HG02973 (cell line): ENCODE results near the gene IPCEF1.
"Not testable (repeated sequence)": the region's sequence is repeated elsewhere in the genome, so short reads cannot be mapped to it uniquely, and the experiment has no call there.

ENCODE experiments used
- ATAC-seq: cut with Tn5 transposase; IDR thresholded peaks from one replicate; pipeline ENCODE4 v1.9.1; 2021; ENCODE audit warnings: moderate library complexity; ENCODE audit not compliant: unreplicated experiment

IPCEF1 gene

DNA sequence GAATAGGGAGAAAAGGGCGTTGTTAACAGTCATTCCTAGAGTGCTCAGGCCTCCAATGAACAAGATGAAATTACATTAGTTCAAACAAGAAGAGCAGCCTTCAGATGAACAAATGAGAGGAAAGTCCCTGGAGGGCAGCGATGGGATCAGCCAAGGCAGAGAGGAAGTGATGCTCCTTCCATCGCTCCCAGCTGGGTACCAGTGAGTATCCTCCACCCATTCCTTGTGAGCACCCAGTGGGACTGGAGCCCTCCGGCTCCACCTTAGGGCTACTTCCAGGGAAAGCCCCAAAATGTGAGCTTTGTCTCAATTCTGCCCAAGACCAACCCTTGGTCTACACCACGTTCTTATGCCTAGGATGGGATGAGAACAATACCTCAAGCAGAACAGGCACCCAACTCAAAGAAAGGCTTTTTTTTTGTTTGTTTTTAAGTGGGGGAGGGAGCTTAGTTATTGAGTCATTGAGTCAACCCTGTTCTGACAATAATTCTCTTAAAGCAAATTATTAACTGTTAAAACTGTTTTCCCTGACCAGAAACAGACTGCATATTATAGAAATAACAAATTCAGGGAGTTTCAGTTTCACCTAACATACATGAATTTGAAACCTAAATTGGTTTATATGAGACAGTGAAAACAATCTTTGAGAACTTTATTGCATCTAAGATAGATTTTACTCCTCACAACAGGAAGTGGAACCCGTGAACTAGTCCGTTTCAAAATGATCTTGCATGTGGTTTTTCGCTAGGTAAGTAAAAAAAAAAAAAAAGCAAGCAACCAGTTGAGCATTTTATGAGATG is 106.9 kb downstream of the IPCEF1 start:
- ATAC-seq = peak; percentile 73

DNA sequence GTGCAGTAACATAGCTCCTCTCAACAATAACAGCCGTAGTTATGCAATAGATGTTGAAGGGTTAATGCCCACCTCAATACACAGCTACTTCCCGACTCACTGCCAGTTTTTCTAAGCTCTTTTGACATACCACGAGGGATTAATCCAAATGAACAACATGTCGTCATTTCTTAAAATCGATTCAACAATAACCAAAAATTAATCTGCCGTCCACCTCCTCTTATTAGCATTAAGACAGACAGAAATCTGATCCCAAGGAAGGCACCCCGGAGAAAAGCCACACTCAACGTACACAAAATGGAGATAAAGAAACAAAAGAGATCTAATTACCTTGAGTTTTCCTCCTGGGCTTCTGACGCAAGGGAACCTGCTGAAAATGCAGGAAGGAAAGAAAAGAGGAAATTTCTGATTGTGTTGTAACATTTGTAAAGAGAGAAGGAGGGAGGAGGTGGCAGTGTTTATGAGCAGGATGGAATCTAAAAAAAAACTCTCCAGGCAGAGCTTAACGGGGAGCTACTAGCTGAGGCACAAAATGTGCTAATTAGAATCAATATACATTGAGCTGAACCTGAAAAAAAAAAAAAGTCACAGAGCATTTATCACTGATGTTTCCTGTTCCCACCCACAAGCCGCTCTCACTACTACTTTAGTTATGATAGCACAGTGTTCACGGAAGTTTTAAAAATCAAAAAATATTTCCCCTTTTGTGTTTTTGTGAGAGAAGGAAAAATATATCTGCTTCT is 109.3 kb downstream of the IPCEF1 start:
- peak; percentile 33 for ATAC-seq

DNA sequence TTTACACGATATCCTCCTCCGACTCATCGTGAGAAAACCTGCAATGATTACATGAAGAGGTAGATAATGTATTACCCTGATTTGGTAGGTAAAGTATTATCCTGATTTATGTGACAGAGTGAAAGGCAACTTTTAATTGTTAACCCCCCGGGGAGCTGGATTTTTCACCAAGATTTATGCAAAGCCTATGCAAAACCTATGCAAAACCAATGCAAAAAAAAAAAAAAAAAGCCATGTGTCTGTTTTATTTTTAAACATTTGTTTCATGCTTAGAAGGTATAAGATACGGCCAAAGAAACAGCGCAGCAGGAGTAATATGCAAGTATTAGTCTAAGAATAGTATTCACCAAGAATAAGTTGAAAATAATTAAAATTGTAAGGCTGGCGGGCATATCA is 109.9 kb downstream of the IPCEF1 start:
- ATAC-seq = no peak

DNA sequence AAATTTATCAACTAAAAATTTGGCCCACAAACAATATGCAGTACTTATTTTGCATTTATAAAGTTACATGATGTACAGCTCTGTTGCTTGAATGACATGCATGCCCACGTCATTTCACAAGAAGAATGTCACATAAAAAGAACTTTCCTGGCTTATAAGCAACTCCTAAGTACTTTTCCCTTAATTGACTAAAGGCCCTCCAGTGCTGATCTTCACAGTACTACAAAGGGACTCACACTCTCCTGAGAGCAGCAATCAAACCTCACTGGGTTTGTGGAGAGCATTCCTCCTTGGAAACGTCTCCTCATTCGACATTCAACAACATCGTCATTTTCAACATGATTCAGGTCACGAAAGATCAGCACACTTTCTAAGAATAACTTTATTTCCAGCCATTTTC is 111.1 kb downstream of the IPCEF1 start:
- no peak for ATAC-seq

DNA sequence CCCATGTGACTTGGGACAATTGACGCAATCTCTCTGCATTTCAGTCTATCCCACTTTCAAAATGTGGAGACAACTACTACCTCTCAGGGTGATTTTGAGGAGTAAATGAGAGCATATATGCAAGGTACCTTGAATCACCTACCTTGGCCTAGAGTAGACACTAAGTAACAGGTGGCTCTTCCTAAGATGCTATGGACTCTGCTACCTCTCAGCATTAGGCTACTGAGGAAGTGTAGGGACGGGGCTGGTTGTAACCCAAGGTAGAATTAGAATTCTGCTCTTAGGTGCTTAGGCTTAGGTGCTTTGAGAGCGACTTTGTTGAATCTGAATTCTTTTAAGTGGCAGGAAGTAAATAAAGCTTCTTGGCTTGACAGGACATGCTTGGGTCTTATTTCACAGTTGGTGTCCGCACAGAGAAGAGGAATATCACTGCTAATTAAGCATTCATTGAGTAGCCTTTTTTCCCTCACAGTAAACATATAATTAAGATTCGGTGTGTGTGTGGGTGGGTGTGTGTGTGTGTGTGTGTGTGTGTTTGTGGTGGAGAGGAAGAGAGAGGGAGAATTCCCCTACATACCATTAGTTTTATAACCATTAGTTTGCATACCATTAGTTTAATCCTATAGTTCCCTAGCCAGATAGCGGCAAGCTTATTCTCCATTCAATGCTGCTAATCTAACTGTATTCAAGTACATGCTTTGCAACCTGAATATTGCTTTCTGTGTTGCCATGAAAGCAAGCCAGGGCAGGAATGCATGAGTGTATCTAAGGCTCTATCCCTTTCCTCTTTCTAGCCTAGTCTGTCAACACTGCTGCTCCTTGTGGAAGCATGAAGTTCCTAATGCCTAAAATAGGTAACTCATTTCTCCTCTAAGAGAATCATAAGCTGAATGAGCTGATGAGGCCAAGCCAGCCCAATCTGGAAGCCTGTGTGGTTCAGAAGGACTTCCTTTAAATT is 112.5 kb downstream of the IPCEF1 start:
- no peak for ATAC-seq

DNA sequence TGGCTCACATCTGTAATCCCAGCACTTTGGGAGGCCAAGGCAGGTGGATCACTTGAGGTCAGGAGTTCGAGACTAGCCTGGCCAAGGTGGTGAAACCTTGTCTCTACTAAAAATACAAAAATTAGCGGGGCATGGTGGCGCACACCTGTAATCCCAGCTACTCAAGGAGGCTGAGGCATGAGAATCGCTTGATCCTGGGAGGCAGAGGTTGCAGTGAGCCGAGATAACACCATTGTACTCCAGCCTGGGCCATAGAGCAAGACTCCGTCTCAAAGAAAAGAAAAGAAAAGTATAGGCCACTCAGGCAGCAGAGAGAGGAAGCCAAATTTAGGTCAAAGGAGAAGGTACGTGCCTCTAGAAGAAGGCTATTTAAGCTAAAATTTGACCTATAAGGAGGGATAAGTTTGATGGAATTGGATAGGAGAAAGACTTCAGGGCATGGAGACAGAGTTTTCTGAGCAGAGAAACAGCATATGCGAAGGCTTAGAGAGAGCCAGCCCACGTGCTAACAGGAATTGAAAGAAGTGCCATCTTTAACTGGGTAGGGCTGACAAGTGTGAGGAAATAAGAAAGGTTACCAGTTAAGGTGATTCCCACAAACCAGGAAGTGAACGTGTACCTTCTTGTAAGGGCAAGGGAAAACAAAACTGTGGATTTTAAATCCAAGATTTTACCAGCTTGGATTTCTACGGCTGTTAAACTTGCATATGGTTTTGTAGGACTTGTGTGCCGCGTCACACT is 113.8 kb downstream of the IPCEF1 start:
- no peak for ATAC-seq

DNA sequence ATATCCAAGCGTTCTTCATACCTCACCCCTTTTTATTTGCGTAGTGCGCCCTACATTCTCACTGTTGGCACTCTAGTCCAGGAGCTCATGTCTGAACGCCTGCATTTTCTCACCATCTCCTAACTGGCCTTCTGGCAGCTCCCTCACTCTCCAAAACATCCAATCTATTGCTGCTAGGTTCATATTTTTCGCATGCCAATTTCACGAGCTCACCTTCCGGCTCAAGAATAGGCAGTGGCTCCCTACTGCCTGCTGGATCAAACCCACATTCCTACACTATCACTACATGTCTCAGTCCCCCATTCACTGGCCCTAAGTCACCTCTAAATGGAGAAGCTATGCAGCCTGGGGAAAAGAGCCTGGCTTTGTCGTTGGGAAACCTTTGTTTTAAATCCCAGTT is 115.0 kb downstream of the IPCEF1 start:
- ATAC-seq = no peak

DNA sequence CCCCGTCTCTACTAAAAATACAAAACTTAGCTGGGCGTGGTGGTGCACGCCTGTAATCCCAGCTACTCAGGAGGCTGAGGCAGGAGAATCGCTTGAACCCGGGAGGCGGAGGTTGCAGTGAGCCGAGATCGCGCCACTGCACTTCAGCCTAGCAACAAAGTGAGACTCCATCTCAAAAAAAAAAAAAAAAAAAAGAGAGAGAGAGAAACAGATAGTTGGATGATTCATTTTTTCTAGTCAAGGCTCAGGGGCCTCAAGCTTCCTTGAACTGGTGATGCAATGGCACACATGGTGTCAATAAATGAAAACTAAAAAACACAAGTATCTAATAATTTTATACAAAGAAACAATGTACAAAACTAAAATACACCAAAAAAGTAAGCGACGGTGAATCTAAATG is 115.5 kb downstream of the IPCEF1 start:
- ATAC-seq = not testable (repeated sequence)

DNA sequence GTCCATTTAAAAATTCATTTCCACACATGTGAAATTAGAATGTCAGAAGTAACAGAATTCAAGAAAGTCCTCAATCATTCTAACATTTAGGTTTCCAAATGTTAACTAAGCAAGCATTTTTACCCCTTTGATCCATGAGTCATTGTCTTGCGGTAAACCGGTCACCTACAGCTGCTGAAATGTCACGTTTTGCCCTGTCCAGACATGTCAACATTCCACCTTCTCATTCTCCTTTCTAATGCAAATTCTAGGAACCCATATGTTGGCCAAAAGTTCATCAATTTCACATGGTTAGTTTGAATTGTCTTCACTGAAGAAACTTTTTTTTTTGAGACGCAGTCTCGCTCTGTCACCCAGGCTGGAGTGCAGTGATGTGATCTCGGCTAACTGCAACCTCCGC is 117.2 kb downstream of the IPCEF1 start:
- ATAC-seq = no peak

DNA sequence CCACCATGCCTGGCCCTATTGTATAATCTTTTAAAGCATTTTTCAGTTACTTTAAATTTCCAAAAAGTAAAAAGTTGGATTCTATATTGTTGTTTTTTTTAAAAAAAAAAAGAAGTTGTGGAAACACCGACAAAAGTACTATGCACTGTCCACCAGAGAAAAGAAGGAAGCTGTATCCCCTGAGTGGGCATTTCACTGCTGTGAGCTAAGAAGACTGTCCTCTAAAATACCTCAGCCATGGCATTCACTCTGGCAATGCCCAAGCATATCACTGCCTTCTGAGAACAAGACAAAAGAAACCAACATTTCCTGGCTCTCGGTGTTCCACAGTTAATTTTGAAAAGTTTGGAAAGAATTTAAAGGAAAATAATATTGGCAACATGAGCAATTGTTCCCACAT is 117.8 kb downstream of the IPCEF1 start:
- no peak for ATAC-seq

DNA sequence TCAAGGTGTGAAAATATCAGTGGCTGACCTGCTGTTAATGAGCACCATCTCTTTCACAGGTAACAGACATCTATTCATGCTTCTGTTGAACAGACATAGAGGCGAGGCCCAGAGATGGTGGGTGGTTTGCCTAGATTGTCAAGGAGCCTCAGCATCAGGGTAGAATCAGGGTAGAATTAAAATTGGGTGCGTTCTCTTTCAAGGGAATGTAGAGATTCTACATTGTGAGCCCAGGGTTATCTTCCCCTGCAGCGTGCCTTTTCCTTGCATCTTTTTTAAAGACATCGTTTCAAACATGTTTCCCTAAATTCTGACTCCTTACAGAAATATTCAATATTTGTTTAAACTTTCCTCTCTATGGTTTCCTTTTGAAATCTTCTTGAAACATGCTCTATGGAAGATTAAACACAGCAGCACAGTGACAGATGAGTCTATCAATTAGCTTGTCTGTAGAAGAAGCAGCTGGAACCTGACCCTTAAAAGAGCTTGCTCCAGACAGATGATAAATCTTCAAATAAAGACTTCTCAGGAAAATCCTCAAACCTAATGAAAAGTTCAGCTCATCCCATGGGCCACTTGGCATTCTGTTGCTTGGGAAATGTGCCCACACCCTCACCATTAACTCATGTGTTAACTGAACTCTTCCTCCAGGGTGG is 119.8 kb downstream of the IPCEF1 start:
- ATAC-seq = no peak

DNA sequence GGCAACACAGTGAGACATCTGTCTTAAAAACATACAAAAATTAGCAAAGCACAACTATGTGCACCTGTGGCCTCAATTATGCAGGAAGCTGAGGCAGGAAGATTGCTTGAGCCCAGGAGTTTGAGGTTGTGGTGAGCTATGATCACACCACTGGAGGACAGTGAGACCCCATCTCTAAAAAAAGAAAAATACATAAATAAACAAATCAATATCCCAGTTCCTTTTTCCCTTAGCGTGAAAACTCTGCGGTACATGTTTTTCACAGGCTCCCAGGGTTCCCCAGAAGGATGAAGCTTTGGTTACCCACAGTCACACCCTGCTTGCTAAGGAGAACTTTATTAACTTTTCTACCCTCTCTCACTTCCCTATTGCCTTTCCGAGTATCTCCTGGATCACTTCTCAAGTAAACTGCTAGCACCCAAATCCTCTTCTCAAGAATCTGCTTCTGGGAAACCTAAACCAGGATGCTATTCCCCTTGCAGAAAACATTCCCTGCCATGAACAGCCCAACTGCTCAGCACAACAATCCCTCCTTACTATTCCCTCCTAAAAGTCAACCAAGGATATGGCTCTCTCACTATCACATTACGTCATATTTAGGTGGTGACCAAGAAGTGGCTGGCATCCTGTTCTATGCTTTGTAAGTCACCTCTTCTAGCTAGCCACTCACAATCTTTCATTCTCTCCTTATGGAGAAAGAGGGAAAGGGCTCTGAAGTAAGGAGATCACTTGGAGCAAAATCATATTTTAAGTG is 122.4 kb downstream of the IPCEF1 start:
- ATAC-seq = peak; percentile 45

DNA sequence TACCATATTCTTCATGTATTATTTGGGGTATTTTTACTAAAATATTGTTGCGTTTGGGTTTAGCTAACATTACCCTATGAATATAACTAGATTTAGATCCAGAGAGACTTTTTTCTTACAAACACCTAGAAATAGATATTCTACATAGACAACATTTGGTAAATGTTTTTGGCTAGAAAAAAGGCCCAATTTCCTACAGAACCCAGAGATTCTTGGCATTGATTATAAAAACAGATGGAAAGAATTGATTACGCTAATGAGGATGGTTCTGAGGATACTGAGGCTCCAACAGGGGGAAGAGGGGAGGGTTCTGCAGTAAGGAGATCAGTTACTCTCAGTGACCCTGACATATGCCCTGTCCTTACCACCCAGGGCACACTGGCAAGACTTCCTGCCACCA is 123.2 kb downstream of the IPCEF1 start:
- ATAC-seq = no peak

DNA sequence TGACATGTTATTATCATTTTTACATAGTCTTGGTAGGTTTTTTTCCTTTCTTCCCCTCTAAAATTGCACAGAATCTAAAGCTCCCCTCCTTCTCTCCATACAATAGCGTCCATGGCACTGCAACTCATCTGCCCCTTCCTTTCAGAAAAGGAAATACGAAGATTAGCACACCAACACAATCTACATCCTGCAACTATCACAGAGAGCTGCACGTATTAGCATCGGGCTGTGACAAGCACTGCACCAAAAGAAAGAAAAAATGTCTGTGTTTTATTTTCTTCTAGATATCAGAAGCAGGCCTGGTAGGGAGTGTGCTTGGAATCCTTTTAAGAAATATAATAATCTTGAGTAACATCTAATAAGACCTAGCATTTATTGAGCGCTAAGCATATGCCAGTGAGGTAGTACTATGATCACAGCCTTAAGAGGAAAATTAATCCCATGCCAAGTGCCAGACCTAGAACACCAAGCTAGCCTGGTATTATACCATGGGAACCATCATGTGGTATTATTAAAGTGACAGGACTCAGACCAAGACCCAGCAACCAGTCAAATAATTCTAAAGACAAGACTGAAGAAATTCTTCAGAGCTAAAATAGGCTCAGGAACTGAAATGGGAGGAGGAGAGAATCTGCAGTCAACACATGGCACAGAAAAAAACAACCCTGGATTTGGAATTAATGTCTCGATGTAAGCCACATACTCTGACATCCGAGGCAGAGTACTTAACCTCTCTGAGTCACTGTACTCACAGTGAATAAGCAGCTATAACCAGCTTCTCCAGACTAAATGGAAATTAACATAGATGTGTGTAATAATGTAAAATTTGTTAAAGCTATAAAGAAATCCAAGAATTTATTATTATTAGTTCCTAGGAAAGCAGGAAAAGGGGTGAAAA is 124.3 kb downstream of the IPCEF1 start:
- ATAC-seq = no peak

DNA sequence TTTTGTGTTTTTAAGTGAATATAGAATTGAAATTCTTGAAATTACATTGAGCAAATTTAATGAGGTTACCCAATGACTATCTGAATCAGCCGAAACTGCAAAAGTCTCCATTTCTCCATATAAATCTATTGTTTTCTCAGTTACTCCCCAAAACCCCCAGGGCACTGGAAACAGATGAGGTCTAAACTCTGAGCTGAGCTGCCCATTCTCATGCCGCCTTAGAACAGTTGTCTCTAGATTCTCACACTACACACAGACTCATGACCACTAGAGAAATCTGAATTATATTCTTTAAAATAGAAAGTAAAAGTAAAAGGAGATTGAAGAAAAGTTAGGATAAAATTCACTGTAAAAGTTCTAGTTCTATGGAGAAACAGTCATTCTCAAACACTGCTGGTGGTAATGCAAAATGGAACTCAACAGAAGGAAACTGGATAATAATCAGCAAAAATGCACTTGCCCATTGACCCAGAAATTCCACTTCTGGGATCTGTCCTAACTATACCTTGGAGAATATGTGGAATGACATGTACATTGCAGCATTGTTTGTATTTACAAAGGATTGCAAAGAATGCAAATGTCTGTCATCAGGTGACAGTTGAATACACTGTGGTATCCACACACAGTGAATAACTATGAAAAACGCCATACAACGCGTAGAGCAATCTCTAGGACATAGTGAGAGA is 125.5 kb downstream of the IPCEF1 start:
- ATAC-seq = no peak

DNA sequence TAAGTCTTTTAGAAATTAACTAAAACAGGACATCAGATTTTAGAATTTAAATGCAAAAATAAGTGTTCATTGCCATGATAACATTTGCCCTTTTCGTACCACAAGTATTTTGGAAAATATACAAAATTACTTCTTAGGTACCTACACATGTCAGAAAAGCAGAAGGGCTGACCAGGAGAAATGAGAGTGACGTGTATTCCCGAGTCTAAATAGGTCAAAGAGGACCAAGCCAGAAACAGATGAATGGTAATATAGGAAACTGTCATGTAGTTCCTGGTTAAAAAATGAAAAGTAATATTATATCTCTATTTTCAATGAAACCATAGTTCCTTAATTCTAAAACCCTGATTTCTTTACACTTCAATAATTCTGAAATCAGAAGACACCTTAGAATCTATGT is 126.2 kb downstream of the IPCEF1 start:
- no peak for ATAC-seq

DNA sequence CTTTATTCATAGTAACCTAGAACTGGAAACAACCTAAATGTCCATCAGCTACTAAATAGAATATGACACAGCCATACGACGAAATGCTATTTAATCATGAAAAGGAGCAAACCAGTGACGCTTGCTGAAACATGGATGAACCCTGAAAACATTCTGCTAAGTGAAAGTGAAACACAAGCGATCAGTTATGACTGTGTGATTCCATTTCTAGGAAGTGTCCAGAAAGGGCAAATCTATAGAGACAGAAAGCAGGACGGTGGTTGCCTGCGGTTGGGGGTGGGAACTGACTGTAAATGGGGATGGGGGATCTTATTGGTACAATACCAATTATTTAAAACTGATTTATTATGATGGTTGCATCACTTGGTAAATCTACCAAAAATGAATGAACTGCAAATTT is 126.8 kb downstream of the IPCEF1 start:
- peak; percentile 81 for ATAC-seq

DNA sequence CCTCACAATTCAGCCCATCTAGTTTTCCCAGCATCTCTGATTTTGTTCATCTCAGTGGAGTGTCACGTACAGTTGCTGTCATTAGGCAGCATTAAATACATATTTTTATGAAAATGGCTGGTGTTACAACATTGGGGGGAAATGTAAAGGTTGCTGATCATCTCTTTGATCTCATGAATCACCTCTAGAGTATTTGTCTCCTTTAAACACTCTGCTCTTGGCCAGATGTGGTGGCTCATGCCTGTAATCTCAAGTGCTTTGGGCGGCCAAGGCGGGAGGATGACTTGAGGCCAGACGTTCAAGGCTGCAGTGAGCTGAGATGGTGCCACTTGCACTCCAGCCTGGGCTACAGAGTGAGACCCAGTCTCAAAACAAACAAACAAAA is 128.1 kb downstream of the IPCEF1 start:
- no peak for ATAC-seq
